Measurements from ENCODE around the gene HAND1. TPM values are rescaled to one million over a fixed set of nuclear protein-coding genes. Genes with fewer than 3 reads are reported as not detected.

HAND1 gene
- total and polyA plus RNA-seq, 9 of the 15 experiments (the other 6 are each of a cell fraction or from before 2014, with no cell fraction given), result not detected

DNA sequence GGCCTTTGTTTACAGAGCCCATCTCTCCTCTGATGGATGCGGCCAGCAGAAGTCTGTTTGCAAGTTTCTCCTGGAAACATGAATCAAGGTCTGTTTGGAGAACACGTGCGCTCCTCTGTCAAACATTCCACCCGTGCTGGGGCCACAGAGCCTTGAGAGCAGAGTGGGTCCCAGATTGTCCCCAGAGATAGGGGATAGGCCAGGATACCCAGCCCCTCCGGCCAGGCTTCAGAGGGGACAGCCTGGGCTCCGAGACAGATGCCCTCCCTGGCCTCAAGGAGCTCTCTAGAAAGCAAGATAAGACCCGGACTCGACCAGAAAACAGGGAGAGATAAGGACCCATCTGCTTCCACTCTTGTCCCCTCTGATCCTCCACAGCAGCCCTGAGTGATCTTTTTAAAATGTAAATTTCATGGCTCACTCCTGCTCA lies 40.4 kb upstream of the HAND1 start:
- Histone ChIP-seq H3K79me2 (ENCODE audit: control insufficient read depth, insufficient read depth, low read length) (no peaks in the 10 kb centered on the region), H3K4me2 (ENCODE audit: insufficient read depth, low read length) (no peak overlapping the region), H3K4me3 (no peak overlapping the region), H3K27ac (ENCODE audit: extremely low read depth, low read depth, low read length) (no peak overlapping the region), H2AFZ (ENCODE audit: low read depth, low read length) (no peak overlapping the region), H3K9me3 (replicated peaks; ENCODE audit: control insufficient read depth, insufficient read depth, low read depth, low read length) (no peaks in the 10 kb centered on the region), H3K9me1 (ENCODE audit: control insufficient read depth, insufficient read depth, low read length) (no peaks in the 10 kb centered on the region), H3K4me1 (replicated peaks in 1 of 2; ENCODE audit: control insufficient read depth in 2 of 2, insufficient read depth in 2 of 2, low read length in 2 of 2) (peaks cover 4 to 22% of the 10 kb centered on the region in 2 experiments; a peak in 4 of 5 replicates), H4K20me1 (replicated peaks; ENCODE audit: control insufficient read depth, insufficient read depth, low read length) (peaks cover 1% of the 10 kb centered on the region; the same call in 1 of the 2 replicates), H3K36me3 (ENCODE audit: control insufficient read depth, insufficient read depth, low read length) (no peaks in the 10 kb centered on the region), H3K9ac (ENCODE audit: insufficient read depth in 1 of 2, low read depth in 2 of 2, low read length in 2 of 2) (peak overlapping the region in 1 of 2 experiments; percentile 50; a peak in 1 of 4 replicates), H3K27me3 (ENCODE audit: control insufficient read depth in 2 of 2, insufficient read depth in 2 of 2, low read length in 2 of 2) (peaks cover 19 to 48% of the 10 kb centered on the region in 2 experiments)
- intact Hi-C loops (cut with micrococcal nuclease), result no loop called here
- ChIA-PET CTCF (ENCODE audit: low intra/inter-chr PET ratio) (no interaction called here), POLR2A (interaction anchor here (0.6 to 1.5 kb wide), 2 partner anchors 20 to 135 kb away, joined by 3 to 5 read pairs; no protein-coding TSS in a partner anchor)
- peak; percentile 44 to 77 (median 62) for DNase-seq (ENCODE audit: extremely low read depth in 1 of 4, low spot score in 3 of 4)
- no TSS peak for BruUV-seq (replicated peaks)
- in situ Hi-C loops (cut with MboI), result no loop called here
- FAIRE-seq, result peak; percentile 58
- 0% methylated on average over 5 of the region's 8 CpGs for WGBS (ENCODE audit: insufficient coverage, low coverage, missing lambda C conversion rate)
- peak; percentile 69 for ATAC-seq
- TF ChIP-seq ZNF717 (CRISPR knock-in tag; IDR thresholded peaks at IDR 0.05) (no peak), RCOR1 (IDR thresholded peaks at IDR 0.05; ENCODE audit: borderline replicate concordance in 1 of 2, low read depth in 2 of 2, low read length in 2 of 2) (peak in 1 of 2 experiments; percentile 18; a peak in 1 of 4 replicates), POU5F1 (IDR thresholded peaks at IDR 0.05; ENCODE audit: borderline replicate concordance, low read depth, low read length, partially characterized antibody) (no peak), LEF1 (IDR thresholded peaks at IDR 0.05) (0 out of 2 replicates have a peak, but pooled peaks have one; percentile 18), CBFA2T2 (conservative IDR thresholded peaks at IDR 0.05) (peak; percentile 82), ZNF316 (IDR thresholded peaks at IDR 0.05) (peak; percentile 74)
- TF ChIP-seq, protein P1, sequence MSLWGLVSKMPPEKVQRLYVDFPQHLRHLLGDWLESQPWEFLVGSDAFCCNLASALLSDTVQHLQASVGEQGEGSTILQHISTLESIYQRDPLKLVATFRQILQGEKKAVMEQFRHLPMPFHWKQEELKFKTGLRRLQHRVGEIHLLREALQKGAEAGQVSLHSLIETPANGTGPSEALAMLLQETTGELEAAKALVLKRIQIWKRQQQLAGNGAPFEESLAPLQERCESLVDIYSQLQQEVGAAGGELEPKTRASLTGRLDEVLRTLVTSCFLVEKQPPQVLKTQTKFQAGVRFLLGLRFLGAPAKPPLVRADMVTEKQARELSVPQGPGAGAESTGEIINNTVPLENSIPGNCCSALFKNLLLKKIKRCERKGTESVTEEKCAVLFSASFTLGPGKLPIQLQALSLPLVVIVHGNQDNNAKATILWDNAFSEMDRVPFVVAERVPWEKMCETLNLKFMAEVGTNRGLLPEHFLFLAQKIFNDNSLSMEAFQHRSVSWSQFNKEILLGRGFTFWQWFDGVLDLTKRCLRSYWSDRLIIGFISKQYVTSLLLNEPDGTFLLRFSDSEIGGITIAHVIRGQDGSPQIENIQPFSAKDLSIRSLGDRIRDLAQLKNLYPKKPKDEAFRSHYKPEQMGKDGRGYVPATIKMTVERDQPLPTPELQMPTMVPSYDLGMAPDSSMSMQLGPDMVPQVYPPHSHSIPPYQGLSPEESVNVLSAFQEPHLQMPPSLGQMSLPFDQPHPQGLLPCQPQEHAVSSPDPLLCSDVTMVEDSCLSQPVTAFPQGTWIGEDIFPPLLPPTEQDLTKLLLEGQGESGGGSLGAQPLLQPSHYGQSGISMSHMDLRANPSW (CRISPR knock-in tag; IDR thresholded peaks at IDR 0.05), result no peak
- TF ChIP-seq, protein P2, sequence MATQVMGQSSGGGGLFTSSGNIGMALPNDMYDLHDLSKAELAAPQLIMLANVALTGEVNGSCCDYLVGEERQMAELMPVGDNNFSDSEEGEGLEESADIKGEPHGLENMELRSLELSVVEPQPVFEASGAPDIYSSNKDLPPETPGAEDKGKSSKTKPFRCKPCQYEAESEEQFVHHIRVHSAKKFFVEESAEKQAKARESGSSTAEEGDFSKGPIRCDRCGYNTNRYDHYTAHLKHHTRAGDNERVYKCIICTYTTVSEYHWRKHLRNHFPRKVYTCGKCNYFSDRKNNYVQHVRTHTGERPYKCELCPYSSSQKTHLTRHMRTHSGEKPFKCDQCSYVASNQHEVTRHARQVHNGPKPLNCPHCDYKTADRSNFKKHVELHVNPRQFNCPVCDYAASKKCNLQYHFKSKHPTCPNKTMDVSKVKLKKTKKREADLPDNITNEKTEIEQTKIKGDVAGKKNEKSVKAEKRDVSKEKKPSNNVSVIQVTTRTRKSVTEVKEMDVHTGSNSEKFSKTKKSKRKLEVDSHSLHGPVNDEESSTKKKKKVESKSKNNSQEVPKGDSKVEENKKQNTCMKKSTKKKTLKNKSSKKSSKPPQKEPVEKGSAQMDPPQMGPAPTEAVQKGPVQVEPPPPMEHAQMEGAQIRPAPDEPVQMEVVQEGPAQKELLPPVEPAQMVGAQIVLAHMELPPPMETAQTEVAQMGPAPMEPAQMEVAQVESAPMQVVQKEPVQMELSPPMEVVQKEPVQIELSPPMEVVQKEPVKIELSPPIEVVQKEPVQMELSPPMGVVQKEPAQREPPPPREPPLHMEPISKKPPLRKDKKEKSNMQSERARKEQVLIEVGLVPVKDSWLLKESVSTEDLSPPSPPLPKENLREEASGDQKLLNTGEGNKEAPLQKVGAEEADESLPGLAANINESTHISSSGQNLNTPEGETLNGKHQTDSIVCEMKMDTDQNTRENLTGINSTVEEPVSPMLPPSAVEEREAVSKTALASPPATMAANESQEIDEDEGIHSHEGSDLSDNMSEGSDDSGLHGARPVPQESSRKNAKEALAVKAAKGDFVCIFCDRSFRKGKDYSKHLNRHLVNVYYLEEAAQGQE (IDR thresholded peaks at IDR 0.05; ENCODE audit: borderline replicate concordance), result peak; percentile 49
- TF ChIP-seq, protein P2 (CRISPR knock-in tag; IDR thresholded peaks at IDR 0.05; ENCODE audit: low read depth), result no peak
